Neural cell (in vitro differentiated cells): ENCODE measurements around the gene PHOSPHO2. TPM values are rescaled to one million over a fixed set of nuclear protein-coding genes. Genes with fewer than 3 reads are reported as not detected.

Experiments used
- H2AFZ ChIP-seq: fragments of 200-600, 300-800 bp; sonication (generic), shearing (Covaris generic); 2 replicates; pipeline ENCODE4 v1.6.0; 2014; ENCODE audit warnings: low read depth, mild to moderate bottlenecking, antibody characterized with exemption, low read length, moderate library complexity
- H3F3A ChIP-seq: fragments of 200-600 bp; shearing (Covaris generic); 2 replicates; pipeline ENCODE4 v1.6.1; 2016; ENCODE audit warnings: mild to moderate bottlenecking, moderate library complexity, mixed read lengths, antibody characterized with exemption, low read length; ENCODE audit not compliant: insufficient read depth, poor library complexity, severe bottlenecking
- H3K27ac ChIP-seq: fragments of 200-600, 300-800 bp; sonication (generic), shearing (Covaris generic); 2 replicates; pipeline ENCODE4 v1.5.1; 2014; ENCODE audit warnings: mild to moderate bottlenecking, low read length, moderate library complexity
- H3K27me3 ChIP-seq: fragments of 300-800, 200-600 bp; sonication (generic), shearing (Covaris generic); 2 replicates; pipeline ENCODE4 v1.6.0; 2014; ENCODE audit warnings: mild to moderate bottlenecking, low read depth, low read length, moderate library complexity; ENCODE audit not compliant: insufficient read depth
- H3K36me3 ChIP-seq: fragments of 300-800, 200-600 bp; sonication (generic), shearing (Covaris generic); 2 replicates; pipeline ENCODE4 v1.5.1; 2014; ENCODE audit warnings: mild to moderate bottlenecking, antibody characterized with exemption, low read length, moderate library complexity; ENCODE audit not compliant: insufficient read depth
- H3K4me2 ChIP-seq: fragments of 300-800, 200-600 bp; sonication (generic), shearing (Covaris generic); 2 replicates; pipeline ENCODE4 v1.6.0; 2014; ENCODE audit warnings: mild to moderate bottlenecking, low read length
- H3K4me3 ChIP-seq: fragments of 300-800, 200-600 bp; sonication (generic), shearing (Covaris generic); 2 replicates; pipeline ENCODE4 v1.5.1; 2014; ENCODE audit warnings: mild to moderate bottlenecking, low read length, moderate library complexity
- H3K79me2 ChIP-seq: fragments of 200-600 bp; shearing (Covaris generic); replicated peaks from 2 replicates; pipeline ENCODE4 v1.6.0; 2014; ENCODE audit warnings: mild to moderate bottlenecking, low read length, moderate library complexity; ENCODE audit not compliant: insufficient read depth
- H3K9ac ChIP-seq: fragments of 300-800, 200-600 bp; sonication (generic), shearing (Covaris generic); 2 replicates; pipeline ENCODE4 v1.6.1; 2016; ENCODE audit warnings: mild to moderate bottlenecking, low read length, mixed read lengths
- H3K9me2 ChIP-seq: fragments of 200-600 bp; shearing (Covaris generic); 2 replicates; pipeline ENCODE4 v1.6.1; 2016; ENCODE audit warnings: mild to moderate bottlenecking, low read length, mixed read lengths; ENCODE audit not compliant: insufficient read depth
- H3K9me3 ChIP-seq: fragments of 200-600, 300-800 bp; sonication (generic), shearing (Covaris generic); 2 replicates; pipeline ENCODE4 v1.6.1; 2016; ENCODE audit warnings: mild to moderate bottlenecking, mixed run types, low read length, moderate library complexity, mixed read lengths
- H4K20me1 ChIP-seq: fragments of 200-600 bp; shearing (Covaris generic); 2 replicates; pipeline ENCODE4 v1.6.1; 2016; ENCODE audit warnings: mild to moderate bottlenecking, mixed run types; ENCODE audit not compliant: insufficient read depth
- CTCF ChIP-seq: fragments of 450-650 bp; IDR thresholded peaks from 2 replicates; pipeline ENCODE4 v1.5.1; 2014; ENCODE audit warnings: antibody characterized with exemption, mild to moderate bottlenecking, moderate library complexity; ENCODE audit not compliant: poor library complexity, severe bottlenecking
- EP300 ChIP-seq: fragments of 450-650 bp; conservative IDR thresholded peaks from 2 replicates; pipeline ENCODE4 v1.6.1; 2014; ENCODE audit warnings: antibody characterized with exemption, mild to moderate bottlenecking, moderate library complexity; ENCODE audit not compliant: poor library complexity, severe bottlenecking
- EZH2 ChIP-seq: fragments of 200-600, 300-800 bp; shearing (Covaris generic), sonication (generic); IDR thresholded peaks from 2 replicates; pipeline ENCODE4 v1.6.1; 2014; ENCODE audit warnings: antibody characterized with exemption, low read length, borderline replicate concordance, mild to moderate bottlenecking; ENCODE audit not compliant: insufficient read depth, poor library complexity, severe bottlenecking
- MXI1 ChIP-seq: fragments of 450-650 bp; conservative IDR thresholded peaks from 2 replicates; pipeline ENCODE4 v1.6.1; 2014; ENCODE audit warnings: antibody characterized with exemption, mild to moderate bottlenecking; ENCODE audit not compliant: poor library complexity, severe bottlenecking
- POLR2AphosphoS5 ChIP-seq: IDR thresholded peaks from 2 replicates; pipeline ENCODE4 v1.6.1; 2012
- RAD21 ChIP-seq: fragments of 450-650 bp; conservative IDR thresholded peaks from 2 replicates; pipeline ENCODE4 v1.6.1; 2014; ENCODE audit warnings: antibody characterized with exemption, mild to moderate bottlenecking, moderate library complexity
- REST ChIP-seq: IDR thresholded peaks from 2 replicates; pipeline ENCODE4 v1.6.1; 2012; ENCODE audit warnings: borderline replicate concordance
- SMC3 ChIP-seq: fragments of 450-650 bp; conservative IDR thresholded peaks from 2 replicates; pipeline ENCODE4 v1.6.1; 2014; ENCODE audit warnings: antibody characterized with exemption, mild to moderate bottlenecking, moderate library complexity; ENCODE audit not compliant: poor library complexity
- TAF1 ChIP-seq: IDR thresholded peaks from 2 replicates; pipeline ENCODE4 v1.6.1; 2012; ENCODE audit warnings: low read depth
- polyA plus RNA-seq: library from polyadenylated mRNA; depleted of rRNA; stranded (reverse); fragments of >200 nt; gene quantifications from 2 replicates; pipeline ENCODE4 v1.2.3, GENCODE V29; 2014

The PHOSPHO2 gene
- polyA plus RNA-seq, 1 donor from 2014 or later, result 25.4 TPM

GRCh38 chr2:169670937-169671336, 23.3 kb upstream of the PHOSPHO2 start:
- no peak overlapping the region for H3K27ac ChIP-seq
- no peak overlapping the region for H3K4me2 ChIP-seq
- H3K27me3 ChIP-seq, result no peaks in the 10 kb centered on the region
- H2AFZ ChIP-seq, result no peak overlapping the region
- H3K36me3 ChIP-seq, result no peaks in the 10 kb centered on the region
- no peak overlapping the region for H3K9ac ChIP-seq
- no peak overlapping the region for H3K4me3 ChIP-seq
- TF ChIP-seq RAD21 (no peak), TAF1 (no peak), SMC3 (no peak), POLR2AphosphoS5 (no peak)
- H3F3A ChIP-seq, result no peaks in the 10 kb centered on the region
- H4K20me1 ChIP-seq, result no peaks in the 10 kb centered on the region
- H3K9me3 ChIP-seq, result no peaks in the 10 kb centered on the region
- H3K79me2 ChIP-seq, result no peaks in the 10 kb centered on the region
- H3K9me2 ChIP-seq, result no peaks in the 10 kb centered on the region

- Histone ChIP-seq H3K27ac (no peak overlapping the region), H3K79me2 (no peaks in the 10 kb centered on the region), H3F3A (no peaks in the 10 kb centered on the region), H3K9me2 (no peaks in the 10 kb centered on the region), H3K9me3 (no peaks in the 10 kb centered on the region), H3K27me3 (no peaks in the 10 kb centered on the region), H4K20me1 (no peaks in the 10 kb centered on the region), H2AFZ (no peak overlapping the region), H3K9ac (no peak overlapping the region), H3K4me3 (no peak overlapping the region), H3K4me2 (no peak overlapping the region), H3K36me3 (no peaks in the 10 kb centered on the region)
- no peak for TF ChIP-seq POLR2AphosphoS5
Measured at GRCh38 chr2:169672406-169672805, 21.9 kb upstream of the PHOSPHO2 start.

GRCh38 chr2:169673106-169673505, 21.2 kb upstream of the PHOSPHO2 start:
- Histone ChIP-seq H3K36me3 (no peaks in the 10 kb centered on the region), H3K4me3 (no peak overlapping the region), H2AFZ (no peak overlapping the region), H3K27ac (no peak overlapping the region), H3K9me3 (no peaks in the 10 kb centered on the region), H3K79me2 (no peaks in the 10 kb centered on the region), H3K4me2 (no peak overlapping the region), H3K9ac (no peak overlapping the region), H4K20me1 (no peaks in the 10 kb centered on the region), H3K9me2 (no peaks in the 10 kb centered on the region), H3K27me3 (no peaks in the 10 kb centered on the region), H3F3A (no peaks in the 10 kb centered on the region)
- no peak for TF ChIP-seq SMC3
- no peak for TF ChIP-seq TAF1
- TF ChIP-seq RAD21, result no peak
- no peak for TF ChIP-seq REST
- TF ChIP-seq EP300, result no peak
- no peak for TF ChIP-seq MXI1
- no peak for TF ChIP-seq CTCF
- TF ChIP-seq POLR2AphosphoS5, result no peak
- no peak for TF ChIP-seq EZH2
